CD1c-positive myeloid dendritic cell (primary cell): ENCODE measurements around the gene DNAJB6.
"Not testable (repeated sequence)": the region's sequence is repeated elsewhere in the genome, so short reads cannot be mapped to it uniquely, and the experiment has no call there.

Experiments used
- DNase-seq: peaks from one replicate; pipeline ENCODE4 v3.0.0-alpha.2; 2016; ENCODE audit errors: extremely low spot score

The DNAJB6 gene

GRCh38 chr7:157323401-157323800 lies 13.4 kb upstream of the DNAJB6 start:
- no peak for DNase-seq

DNA sequence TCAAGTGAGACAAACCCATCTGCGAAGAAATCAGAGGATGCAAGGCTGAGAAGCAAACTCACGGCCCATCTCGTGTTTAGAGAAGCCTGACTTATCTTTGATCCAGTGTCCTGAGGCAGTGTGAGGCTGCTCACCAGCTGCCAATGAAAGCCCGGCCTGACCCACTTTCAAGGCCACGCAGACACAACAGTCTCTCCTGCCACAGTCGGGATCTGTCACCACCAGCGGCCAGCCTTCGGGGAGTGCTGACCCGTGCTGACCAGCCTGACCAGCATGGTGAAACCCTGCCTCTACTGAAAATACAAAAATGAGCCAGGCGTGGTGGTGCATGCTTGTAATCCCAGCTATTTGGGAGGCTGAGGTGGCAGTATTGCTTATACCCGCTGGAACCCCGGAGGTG lies 7.4 kb upstream of the DNAJB6 start:
- DNase-seq = no peak

DNA sequence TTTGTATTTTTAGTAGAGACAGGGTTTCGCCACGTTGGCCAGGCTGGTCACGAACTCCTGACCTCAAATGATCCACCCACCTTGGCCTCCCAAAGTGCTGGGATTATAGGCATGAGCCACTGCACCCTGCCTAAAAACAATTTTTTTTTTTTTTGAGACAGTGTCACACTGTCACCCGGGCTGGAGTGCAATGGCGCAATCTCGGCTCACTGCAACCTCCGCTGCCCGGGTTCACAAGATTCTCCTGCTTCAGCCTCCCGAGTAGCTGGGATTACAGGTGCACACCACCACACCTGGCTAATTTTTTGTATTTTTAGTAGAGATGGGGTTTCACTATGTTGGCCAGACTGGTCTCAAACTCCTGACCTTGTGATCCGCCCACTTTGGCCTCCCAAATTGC lies 6.2 kb upstream of the DNAJB6 start:
- not testable (repeated sequence) for DNase-seq

- DNase-seq = peak; percentile 50
Observed at GRCh38 chr7:157331049-157331448, 5.8 kb upstream of the DNAJB6 start.

DNA sequence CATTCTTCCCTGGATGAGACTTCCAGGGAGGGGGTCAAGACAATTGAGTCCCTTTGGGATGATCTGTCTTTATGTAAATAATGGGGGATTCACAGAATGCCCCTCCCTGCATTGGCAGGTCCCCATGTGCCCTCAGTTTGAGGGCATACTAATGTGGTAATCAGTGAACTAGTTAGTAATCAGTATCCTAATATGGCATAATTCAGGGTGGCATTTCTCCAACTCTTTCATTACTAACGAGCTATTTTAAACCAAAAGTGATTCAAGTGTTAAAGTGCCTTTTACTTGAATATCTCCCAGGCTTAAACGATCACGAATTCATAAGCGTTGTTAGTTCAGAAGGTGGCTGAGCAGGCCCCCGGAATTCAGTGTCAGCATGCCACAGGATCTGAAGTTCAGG lies 1.6 kb upstream of the DNAJB6 start:
- no peak for DNase-seq

- DNase-seq = no peak
Observed at GRCh38 chr7:157335991-157336382, 817 bp upstream of the DNAJB6 start.

- peak; percentile 76 for DNase-seq
Observed at GRCh38 chr7:157337316-157338149, 729 bp downstream of the DNAJB6 start.

DNA sequence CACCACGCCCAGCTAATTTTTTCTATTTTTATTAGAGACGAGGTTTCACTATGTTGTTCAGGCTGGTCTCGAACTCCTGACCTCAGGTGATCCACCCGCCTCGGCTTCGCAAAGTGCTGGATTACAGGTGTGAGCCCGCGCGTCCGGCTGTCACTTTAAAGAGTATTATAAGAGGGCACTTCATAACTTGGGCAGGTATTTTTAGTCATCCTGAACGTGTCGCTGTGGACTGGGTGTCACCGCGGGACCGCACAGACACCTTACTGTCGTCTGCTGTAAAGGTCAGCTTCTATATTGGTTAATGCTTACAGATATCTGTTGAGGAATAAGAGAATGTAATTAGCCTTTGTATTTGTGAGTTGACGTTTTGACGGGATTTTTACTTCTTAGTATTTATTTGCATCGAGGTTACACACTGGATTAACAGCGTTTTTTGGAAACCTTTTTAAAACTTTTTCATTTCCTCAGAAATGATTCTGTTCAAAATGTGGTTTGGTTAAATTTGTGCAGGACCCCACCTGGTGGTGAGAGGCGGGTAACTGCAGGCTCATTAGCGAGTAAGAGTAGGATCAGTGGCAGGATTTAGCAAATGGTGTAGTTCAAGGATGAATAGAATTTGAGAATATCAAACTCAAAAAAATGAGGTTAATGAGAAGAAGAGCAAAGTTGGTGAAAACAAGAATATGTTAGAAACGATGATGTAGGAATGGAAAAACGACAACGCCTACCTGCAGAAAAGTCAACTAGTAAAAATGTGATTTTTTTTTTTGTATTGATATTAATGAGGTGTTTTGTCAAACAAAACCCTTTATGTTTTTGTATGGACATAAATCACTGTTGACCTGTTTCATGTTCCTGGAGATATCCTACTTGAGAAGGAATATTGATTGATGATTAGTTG lies 3.2 kb downstream of the DNAJB6 start:
- DNase-seq = peak; percentile 86

- DNase-seq = no peak
Observed at GRCh38 chr7:157347217-157347904, 10.6 kb downstream of the DNAJB6 start.

DNA sequence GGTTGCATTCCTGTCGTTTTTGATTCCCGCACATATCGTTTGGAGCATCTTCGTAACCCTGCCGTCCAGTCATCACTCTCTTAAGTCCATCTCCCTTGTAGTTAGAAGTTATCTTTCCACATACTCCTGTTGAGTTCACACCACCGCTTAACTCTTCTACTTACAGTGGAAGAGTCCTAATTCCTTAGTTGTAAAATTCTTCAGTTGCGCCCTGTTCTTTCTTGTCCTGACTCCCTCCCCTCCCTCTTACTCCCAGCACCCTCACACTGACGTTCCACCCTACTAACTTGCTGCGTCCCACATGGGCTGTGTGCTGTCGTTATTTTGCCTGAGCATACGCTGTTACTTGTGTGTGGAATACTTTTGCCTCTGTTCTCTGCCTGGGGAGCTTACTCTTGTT lies 11.7 kb downstream of the DNAJB6 start:
- DNase-seq = no peak

DNA sequence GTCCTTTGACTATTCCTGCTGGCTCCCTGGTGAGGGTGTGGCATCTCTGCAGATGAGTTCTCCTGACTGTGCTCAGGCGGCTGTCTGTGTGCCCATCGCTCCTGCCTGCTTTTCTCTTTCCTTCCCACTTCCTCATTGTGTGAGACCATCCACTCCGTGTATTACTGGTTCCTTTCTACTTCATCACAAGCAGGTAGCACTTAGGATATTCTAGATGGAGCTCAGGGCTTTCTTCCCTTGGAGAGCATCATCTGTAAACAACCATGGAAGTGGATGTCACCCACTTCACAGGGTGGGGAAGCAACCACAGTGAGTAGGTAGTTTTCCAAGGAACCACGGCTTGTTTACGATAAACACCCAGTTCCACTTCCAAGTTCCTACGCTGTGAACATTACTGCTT lies 15.7 kb downstream of the DNAJB6 start:
- peak; percentile 85 for DNase-seq

DNA sequence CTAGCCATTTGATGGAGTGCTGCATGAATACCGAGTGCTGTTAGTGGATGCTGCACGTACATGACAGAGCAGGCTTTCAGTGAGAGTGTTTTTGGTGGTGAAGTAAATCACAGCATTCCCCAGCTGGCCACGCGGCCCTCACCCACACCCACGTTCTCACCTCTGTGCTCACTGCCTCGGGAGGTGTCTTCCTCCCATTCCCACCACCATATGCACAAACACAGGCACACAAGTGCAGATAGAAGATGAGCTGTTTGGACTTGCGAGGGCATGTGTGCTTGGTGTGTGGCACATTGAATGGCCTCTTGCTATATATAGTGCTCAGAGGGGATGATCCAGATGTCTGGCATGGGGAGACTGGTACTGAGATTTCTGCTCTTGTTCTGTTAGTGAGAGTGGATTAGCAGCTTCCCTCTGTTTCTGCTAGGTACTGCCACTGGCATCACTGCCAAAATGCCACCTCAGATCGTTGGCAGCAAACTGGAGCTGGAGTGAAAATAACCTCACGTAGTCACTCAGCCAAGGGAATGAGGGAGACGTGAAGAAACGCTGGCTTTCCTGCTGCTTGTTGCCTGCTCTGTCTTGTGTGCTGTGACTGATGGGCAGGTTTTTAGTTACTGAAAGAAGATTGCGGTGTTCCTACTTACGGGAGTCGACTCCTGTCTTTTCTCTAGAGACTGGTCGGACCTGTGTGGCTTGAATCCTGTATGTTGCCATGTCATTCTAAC lies 19.1 kb downstream of the DNAJB6 start:
- no peak for DNase-seq

DNA sequence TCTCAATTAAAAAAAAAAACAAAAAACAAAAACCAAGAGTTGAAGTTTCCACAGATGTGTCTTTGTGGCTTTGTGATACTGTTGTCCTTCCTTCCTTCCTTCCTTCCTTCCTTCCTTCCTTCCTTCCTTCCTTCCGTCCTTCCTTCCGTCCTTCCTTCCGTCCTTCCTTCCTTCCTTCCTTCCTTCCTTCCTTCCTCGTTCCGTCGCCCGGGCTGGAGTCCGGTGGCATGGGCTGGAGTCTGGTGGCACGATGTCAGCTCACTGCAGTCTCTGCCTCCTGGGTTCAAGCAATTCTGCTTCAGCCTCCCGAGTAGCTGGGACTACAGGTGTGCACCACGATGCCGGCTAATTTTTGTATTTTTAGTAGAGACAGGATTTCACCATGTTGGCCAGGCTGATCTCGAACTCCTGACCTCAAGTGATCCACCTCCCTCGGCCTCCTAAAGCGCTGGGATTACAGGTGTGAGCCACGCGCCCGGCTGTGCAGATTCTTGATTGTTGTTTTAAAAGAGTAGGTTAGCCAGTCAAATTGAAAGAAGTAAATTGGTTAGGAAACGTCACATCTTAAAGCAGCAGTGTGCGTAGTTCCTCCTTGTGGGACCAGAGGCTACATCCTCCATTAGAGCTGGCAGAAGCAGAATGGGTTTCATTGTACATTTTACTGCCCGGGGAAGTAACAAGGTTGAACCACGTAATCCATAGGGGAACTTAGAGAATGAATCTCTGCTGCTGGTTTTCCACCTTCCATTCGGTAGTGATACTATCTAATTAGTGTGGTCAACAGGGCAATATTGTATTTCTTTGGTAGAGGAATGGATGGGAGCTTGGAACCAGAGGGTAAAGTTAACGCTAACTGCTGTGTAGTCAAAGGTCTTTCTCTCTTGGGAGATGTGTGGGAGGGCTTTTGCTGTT lies 20.6 kb downstream of the DNAJB6 start:
- DNase-seq = peak; percentile 79

DNA sequence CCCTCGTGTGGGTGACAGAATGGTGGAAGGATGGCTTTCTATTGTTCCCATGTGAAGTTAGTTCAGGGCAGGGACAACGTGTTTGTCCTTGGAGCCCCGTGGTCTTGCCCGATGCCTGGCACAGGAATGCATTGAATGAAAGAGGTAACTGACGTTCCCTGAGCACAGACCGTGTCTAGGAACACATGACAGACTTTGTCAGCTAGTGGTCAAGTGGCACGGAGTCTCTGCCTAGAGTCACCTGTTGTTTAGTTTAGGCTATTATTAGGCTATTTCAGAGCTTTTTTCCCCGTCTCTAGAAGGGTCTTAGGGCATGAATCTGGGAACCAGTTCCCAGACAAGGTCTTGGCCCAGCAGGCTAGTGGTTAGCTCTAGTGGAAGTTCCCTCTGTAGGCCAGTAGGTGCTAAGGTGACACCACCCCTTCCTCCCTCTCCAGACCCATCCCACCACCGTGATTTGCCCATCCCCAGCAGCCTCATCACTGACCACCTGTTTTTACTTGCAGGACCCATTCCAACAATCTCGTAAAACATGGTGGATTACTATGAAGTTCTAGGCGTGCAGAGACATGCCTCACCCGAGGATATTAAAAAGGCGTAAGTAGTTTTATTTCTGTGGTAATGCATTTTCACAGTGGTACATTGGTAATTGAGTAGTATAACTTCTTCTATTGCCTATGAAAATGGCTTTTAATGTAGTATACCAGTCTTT lies 21.4 kb downstream of the DNAJB6 start:
- DNase-seq = no peak

DNA sequence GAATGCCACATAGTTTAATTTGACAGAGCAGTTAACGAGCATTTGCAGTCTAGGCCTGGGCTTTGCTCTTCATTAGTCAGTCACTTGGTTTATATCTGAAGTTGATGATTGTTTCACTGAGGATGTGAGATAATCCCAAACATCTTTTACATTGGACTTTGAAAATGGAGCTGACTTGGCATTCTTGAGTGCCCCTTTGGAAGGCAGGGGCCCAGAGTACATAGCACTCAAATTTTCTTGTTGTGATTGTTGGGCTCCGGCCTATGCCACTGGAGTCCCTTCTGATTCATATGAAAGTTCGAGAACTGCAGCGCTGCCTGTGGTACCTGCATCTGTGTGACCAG lies 21.9 kb downstream of the DNAJB6 start:
- DNase-seq = no peak

GRCh38 chr7:157359581-157359980 lies 22.8 kb downstream of the DNAJB6 start:
- DNase-seq = no peak

DNA sequence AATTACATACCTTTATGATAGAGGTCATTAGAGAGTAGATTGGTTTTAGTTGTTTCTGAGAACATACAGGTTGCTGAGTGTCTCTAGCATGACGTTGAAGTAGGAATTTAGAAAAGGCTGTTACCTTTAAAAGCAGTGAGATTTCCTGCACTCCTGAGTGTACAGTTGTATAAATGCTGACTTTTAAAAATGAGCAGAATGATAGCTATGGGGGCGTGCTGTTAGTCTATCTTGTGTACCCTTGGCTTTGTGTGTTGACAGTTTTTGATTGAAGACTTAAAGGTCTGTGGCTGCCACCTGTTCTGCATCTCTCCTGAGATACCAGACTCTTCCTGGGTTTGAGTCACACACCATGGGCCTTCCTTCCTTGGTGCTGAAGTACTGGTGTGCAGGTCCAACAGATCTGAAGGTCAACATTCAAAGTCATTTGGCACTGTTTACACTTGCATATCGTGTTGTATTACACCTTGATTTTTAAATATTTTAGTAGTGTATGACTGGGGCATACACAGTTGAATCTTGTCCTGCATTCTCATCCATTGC lies 23.8 kb downstream of the DNAJB6 start:
- no peak for DNase-seq

DNA sequence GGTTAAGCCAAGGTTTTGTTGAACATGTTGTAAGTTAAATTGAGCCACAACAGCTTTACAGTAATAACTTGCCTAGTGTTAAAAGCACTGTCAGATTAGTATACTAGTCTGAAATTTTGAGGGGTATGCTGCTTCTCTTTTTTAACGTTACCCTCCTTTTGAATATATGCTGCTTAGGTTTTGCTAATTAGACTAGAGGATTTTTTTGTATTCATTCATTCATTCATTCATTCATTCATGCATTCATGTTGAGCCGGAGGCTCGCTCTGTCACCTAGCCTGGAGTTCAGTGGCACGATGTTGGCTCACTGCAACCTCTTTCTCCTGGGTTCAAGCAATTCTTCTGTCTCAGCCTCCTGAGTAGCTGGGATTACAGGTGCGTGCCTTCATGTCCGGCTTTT lies 24.7 kb downstream of the DNAJB6 start:
- DNase-seq = no peak

GRCh38 chr7:157362729-157363128 lies 25.9 kb downstream of the DNAJB6 start:
- no peak for DNase-seq

DNA sequence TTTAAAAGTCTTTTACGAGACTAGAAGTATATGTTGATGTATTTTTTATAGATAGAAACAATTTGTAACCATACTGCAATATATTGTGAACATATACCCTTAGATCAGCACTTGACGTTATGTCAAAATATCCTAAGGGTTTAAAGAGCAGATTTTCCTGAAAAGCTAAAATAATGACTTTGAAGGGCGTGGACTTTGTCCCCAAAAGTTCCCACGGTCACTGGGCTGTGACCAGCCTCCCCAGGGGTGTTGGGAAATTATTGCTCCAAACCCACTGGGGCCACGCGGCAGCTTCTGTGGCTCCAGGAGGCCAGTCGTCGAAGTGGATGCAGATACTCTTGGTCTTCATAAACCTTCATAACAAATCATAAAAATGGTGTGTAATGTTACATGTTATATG lies 29.9 kb downstream of the DNAJB6 start:
- DNase-seq = no peak
